NCI-H69 (cell line): ENCODE results near the gene CAMK2A.

Experiments used
- DNase-seq: peaks from one replicate; lab custom pipeline; 2025; lab: John Stamatoyannopoulos, UW

The CAMK2A gene

GRCh38 chr5:150186897-150187296 is 102.7 kb downstream of the CAMK2A start:
- no peak for DNase-seq

GRCh38 chr5:150186137-150186536 is 103.4 kb downstream of the CAMK2A start:
- DNase-seq = no peak

- peak; percentile 68 for DNase-seq
Measured at GRCh38 chr5:150184990-150185912, 104.3 kb downstream of the CAMK2A start.

- no peak for DNase-seq
Measured at GRCh38 chr5:150184006-150184405, 105.6 kb downstream of the CAMK2A start.

- DNase-seq = no peak
Measured at GRCh38 chr5:150183436-150183835, 106.1 kb downstream of the CAMK2A start.

GRCh38 chr5:150182774-150183173 is 106.8 kb downstream of the CAMK2A start:
- no peak for DNase-seq

GRCh38 chr5:150181766-150182545 is 107.6 kb downstream of the CAMK2A start:
- no peak for DNase-seq

- DNase-seq = no peak
Measured at GRCh38 chr5:150181027-150181426, 108.5 kb downstream of the CAMK2A start.

- no peak for DNase-seq
Measured at GRCh38 chr5:150180241-150181026, 109.1 kb downstream of the CAMK2A start.

- no peak for DNase-seq
Measured at GRCh38 chr5:150179019-150179620, 110.5 kb downstream of the CAMK2A start.

GRCh38 chr5:150178262-150178661 is 111.3 kb downstream of the CAMK2A start:
- peak; percentile 38 for DNase-seq

GRCh38 chr5:150177721-150178120 is 111.9 kb downstream of the CAMK2A start:
- DNase-seq = no peak

- no peak for DNase-seq
Measured at GRCh38 chr5:150176745-150177477, 112.7 kb downstream of the CAMK2A start.

- peak; percentile 36 for DNase-seq
Measured at GRCh38 chr5:150175536-150175935, 114.0 kb downstream of the CAMK2A start.

GRCh38 chr5:150175076-150175475 is 114.5 kb downstream of the CAMK2A start:
- DNase-seq = no peak

- no peak for DNase-seq
Measured at GRCh38 chr5:150174285-150174684, 115.3 kb downstream of the CAMK2A start.

- no peak for DNase-seq
Measured at GRCh38 chr5:150173161-150173560, 116.4 kb downstream of the CAMK2A start.

GRCh38 chr5:150172556-150172955 is 117.0 kb downstream of the CAMK2A start:
- no peak for DNase-seq

- no peak for DNase-seq
Measured at GRCh38 chr5:150172145-150172544, 117.4 kb downstream of the CAMK2A start.
